Measurements from ENCODE around the gene SLC35A4.
"Not testable (repeated sequence)": the region's sequence is repeated elsewhere in the genome, so short reads cannot be mapped to it uniquely, and the experiment has no call there.

SLC35A4 gene

DNA sequence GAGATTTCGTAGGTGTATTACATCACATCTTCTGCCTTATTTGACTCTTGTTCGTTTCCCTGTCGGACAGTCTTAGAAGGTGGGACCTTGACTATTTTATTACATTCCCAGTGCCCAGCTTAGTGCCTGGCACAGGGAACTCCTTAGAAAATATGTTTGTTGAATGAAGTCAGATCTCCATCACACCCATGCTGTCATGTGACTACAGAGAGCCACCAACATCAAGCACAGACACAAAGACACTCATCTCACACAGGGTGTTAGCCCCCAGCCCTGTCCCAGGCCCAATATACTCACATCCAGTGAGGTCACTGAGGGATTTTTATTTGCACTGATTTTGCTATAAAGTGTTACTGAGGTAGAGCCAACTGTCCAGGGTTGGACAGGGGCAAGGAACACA, 6.7 kb upstream of the SLC35A4 start:
- in situ Hi-C loops (cut with HindIII; ENCODE audit: low sequenced_read_pairs) = no loop called here

DNA sequence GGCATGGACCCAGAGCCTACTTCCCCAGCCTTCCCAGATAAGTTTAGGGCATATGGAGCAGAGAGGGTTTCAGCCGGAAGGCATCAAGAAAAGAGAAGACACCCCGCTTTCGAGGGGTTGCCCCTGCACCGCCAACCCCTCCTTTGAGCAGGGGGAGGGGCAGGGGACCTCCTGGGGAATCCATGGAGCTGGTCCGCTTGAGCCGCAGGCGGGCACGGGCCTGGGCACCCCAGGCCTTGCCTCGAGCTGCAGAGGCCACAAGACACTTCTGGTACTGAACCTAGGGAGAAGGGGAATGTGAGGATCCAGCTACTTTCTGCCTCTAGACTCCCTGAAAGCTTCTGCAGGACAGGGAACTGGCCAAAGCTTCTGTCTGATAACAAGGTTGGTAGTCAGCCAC, 6.1 kb upstream of the SLC35A4 start:
- in situ Hi-C loops (cut with HindIII; ENCODE audit: low sequenced_read_pairs) = no loop called here

DNA sequence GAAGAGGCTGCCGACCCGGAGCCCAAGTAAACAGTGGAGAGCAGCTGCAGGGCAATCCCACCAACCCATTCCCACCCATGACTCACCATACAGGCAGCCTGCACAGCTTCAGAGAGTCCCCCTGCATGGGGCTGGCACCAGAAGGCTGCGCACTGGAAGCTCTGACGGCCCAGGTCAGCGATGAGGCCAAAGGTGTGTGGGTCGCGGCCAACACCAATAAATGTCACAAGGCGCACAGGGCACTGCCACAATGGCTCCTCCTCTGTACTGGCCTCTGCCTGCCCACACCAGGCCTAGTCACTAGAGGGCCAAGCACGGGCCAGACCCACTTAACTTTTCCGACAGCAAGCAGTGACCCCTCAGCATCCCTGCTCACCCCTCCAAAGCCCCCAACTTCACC, 4.4 kb upstream of the SLC35A4 start:
- in situ Hi-C loops (cut with HindIII; ENCODE audit: low sequenced_read_pairs) = no loop called here

DNA sequence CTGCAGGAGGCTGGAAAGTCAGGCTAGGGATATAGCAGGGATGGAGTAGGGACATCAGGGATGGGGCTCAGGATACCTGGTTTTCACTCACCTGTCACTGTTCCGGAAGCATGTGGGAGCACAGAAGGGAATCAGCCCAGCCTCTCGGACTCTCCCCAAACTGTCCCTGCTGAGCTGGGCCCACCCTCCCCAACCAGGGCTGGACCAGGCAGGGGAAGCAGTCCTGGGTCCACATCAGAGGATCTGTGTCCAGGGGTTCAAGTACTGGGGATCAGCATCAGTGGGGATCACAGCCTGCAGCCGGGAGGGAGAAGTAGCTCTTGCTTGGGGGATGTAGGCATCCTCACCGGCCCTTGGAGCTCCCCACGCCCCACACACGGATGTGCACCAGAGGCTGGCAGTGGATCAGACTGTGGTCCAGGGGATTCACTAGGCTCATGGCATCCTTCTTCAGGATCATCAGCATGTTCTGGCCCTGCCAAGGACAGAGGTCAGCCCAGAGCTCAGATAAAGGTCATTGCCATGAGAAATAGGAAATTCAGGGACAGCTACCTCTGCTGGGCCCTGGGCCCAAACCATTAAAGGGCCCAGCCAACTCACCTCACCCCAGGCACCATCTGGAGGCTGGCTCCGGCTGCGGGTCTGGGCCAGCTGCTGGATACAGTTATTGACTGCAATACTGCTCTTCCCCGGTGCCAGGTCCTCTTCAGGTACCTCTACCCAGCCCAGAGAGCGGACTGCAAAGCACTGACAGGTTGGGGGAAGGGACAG, 2.7 kb upstream of the SLC35A4 start:
- in situ Hi-C loops (cut with HindIII; ENCODE audit: low sequenced_read_pairs) = no loop called here

DNA sequence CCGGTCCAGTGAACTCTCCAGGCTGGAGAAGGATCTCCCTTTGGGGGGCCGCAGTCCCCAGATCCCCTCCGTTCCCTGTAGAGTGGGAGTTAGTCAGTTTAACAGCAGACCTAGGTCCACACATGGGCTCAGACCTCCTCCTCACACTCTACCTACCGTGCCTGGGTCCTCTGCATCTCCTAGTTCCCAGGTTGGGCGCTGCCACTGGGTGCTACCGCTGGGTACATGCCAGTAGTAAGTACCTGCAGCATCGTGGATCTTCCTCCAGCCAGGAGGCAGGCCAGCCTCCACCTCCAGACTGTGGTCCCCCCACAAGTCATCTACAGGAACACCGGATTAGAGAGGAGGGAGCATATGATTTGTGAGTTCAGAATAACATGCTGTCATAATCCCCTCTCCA, 1.0 kb upstream of the SLC35A4 start:
- in situ Hi-C loops (cut with HindIII; ENCODE audit: low sequenced_read_pairs) = no loop called here

DNA sequence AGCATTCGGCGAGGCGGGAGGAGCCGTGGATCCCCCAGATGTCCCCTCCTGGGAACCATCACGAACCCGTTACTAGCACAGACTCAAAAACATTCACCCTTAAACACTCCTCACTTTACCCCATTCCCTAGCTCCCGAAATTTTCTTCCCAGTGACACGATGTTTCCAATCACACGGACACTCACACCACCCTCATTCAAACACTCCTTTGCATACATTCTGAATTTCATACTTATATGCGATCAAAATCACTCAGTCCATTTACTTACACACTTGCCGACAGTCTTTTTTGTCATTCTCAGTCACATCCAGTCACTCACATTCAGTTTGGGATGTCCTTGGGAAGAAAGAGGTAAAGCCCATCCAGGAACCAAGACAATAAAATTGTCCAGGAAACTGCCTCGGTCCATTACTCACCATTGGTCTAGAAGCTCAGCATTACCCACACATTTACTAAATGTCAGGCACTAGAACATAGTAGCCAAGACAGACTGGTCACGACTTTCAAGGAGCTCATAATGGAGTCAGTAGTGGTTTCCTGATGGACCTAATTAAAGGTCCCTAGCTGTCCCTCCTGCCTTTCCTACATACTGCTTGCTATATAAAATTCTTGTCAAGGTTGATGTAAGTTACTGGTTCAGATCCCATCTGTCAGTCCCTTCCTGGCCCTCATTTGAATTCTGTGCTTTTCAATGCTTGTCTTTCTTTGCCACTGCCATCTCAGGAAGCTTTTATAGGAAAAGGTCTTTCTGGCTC, 574 bp downstream of the SLC35A4 start:
- in situ Hi-C loops (cut with HindIII; ENCODE audit: low sequenced_read_pairs) = no loop called here

DNA sequence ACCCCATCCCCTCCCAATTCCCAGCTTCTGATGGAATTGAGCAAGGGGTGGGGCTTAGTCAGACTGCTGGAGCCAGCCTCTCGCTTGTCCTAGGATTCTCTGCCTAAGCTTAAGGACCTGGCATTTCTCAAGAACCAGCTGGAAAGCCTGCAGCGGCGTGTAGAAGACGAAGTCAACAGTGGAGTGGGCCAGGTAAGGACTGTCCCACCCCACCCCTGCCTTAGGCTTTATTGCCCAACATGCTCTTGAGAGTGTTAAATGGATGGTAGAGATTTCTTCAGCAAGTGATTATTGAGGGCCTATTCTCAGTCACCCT, 1.1 kb downstream of the SLC35A4 start:
- in situ Hi-C loops (cut with HindIII; ENCODE audit: low sequenced_read_pairs) = no loop called here

DNA sequence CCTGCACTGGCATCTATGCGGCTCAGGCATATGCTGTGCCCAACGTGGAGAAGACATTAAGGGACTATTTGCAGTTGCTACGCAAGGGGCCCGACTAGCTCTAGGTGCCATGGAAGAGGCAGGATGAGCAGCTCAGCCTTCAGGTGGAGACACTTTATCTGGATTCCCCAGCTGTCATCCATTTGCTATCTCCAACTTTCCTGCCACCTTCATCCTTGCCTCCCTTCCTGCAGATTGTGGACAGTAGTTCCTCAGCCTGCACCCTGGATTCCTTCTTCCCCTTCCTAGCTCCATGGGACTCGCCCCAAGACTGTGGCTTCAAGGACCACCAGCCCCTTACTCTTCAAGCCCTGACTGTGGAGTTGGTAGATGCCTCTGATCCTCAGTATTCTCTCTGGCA, 2.0 kb downstream of the SLC35A4 start:
- in situ Hi-C loops (cut with HindIII; ENCODE audit: low sequenced_read_pairs) = no loop called here

DNA sequence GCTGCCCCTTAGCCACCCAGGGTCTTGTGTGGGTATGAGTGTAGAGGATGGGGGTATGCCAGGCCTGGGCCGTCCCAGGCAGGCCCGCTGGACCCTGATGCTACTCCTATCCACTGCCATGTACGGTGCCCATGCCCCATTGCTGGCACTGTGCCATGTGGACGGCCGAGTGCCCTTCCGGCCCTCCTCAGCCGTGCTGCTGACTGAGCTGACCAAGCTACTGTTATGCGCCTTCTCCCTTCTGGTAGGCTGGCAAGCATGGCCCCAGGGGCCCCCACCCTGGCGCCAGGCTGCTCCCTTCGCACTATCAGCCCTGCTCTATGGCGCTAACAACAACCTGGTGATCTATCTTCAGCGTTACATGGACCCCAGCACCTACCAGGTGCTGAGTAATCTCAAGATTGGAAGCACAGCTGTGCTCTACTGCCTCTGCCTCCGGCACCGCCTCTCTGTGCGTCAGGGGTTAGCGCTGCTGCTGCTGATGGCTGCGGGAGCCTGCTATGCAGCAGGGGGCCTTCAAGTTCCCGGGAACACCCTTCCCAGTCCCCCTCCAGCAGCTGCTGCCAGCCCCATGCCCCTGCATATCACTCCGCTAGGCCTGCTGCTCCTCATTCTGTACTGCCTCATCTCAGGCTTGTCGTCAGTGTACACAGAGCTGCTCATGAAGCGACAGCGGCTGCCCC, 2.6 kb downstream of the SLC35A4 start:
- in situ Hi-C loops (cut with HindIII; ENCODE audit: low sequenced_read_pairs) = no loop called here

DNA sequence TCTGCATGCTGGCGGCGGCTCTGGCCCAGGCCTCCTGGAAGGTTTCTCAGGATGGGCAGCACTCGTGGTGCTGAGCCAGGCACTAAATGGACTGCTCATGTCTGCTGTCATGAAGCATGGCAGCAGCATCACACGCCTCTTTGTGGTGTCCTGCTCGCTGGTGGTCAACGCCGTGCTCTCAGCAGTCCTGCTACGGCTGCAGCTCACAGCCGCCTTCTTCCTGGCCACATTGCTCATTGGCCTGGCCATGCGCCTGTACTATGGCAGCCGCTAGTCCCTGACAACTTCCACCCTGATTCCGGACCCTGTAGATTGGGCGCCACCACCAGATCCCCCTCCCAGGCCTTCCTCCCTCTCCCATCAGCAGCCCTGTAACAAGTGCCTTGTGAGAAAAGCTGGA, 3.2 kb downstream of the SLC35A4 start:
- in situ Hi-C loops (cut with HindIII; ENCODE audit: low sequenced_read_pairs) = no loop called here

DNA sequence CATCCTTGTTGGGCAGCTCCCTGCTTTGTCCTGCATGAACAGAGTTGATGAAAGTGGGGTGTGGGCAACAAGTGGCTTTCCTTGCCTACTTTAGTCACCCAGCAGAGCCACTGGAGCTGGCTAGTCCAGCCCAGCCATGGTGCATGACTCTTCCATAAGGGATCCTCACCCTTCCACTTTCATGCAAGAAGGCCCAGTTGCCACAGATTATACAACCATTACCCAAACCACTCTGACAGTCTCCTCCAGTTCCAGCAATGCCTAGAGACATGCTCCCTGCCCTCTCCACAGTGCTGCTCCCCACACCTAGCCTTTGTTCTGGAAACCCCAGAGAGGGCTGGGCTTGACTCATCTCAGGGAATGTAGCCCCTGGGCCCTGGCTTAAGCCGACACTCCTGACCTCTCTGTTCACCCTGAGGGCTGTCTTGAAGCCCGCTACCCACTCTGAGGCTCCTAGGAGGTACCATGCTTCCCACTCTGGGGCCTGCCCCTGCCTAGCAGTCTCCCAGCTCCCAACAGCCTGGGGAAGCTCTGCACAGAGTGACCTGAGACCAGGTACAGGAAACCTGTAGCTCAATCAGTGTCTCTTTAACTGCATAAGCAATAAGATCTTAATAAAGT, 3.9 kb downstream of the SLC35A4 start:
- in situ Hi-C loops (cut with HindIII; ENCODE audit: low sequenced_read_pairs) = no loop called here

DNA sequence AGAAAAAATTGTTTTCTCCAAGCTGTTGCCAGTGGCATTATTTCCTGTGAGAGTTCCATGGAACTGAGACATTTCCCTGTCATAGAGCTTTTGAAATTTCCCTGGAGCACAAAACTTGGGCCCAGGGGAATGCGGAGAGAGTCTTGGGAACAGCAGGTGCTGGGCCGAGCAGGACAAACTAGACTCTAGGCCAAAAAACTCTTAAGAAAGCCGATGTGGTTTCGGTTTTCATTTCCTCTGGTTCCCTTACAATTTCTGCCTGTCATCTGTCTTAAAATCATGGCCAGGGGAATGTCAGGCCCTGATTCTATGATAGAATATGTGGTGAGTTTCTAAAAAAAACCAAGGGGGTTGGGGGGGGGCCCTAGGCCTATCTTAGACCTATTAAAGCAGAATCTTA, 4.6 kb downstream of the SLC35A4 start:
- in situ Hi-C loops (cut with HindIII; ENCODE audit: low sequenced_read_pairs) = no loop called here

DNA sequence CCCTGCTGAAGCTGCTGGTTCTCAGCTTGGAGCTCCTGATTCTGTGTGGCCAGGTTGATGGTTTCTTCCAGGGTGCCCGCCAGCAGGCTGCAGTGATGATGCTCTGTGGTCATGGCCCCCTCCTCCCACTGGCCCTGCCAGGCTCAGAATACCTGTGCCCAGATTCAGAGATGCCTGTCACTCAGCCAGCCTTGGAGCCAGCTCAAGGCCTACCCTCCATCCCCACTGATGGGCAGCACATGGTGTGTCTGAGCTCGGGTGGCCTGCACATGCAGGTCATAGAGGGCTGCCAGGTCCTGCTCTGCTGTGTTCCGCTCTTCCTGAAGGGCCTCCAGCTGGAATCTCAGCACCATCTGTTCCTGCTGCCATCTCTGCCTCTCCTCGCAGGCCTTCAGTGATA, 5.4 kb downstream of the SLC35A4 start:
- in situ Hi-C loops (cut with HindIII; ENCODE audit: low sequenced_read_pairs) = no loop called here

DNA sequence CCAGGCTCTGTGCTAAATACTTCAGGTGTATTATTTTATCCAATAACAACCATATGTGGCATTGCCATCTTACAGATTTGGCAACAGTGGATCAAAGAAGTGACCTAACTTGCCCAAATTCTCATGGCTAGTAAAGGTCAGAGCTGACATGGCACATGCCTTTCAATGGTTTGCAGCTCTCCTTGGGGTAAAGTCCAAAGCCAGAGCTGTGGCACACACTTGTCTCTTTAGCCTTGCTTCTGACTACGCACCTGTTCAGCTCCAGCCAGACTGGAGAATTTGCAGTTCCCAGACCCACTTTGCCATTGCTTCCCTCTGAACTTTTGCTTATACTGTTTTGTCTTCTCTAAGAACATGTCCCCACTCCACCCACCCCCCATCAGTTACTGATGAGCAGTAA, 5.9 kb downstream of the SLC35A4 start:
- in situ Hi-C loops (cut with HindIII; ENCODE audit: low sequenced_read_pairs) = no loop called here

DNA sequence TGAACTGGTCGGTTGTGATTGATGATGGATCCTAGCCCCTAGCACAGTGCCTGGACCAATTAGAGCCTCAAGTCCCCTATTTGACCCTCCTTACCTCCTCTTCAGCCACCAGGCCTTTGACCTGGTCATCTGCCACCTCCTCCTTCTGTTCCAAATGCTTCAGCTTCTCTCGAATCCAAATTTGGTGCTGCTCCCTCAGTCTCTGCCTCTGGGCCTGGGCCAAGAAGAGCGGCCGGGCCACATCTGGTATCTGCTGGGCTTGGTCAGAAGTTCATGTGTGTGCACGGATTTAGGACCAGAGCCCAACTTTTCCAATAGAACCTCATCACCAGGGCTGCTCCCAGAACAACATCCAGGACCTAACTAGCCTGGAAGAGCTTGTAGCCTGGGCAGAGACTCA, 6.5 kb downstream of the SLC35A4 start:
- in situ Hi-C loops (cut with HindIII; ENCODE audit: low sequenced_read_pairs) = no loop called here

DNA sequence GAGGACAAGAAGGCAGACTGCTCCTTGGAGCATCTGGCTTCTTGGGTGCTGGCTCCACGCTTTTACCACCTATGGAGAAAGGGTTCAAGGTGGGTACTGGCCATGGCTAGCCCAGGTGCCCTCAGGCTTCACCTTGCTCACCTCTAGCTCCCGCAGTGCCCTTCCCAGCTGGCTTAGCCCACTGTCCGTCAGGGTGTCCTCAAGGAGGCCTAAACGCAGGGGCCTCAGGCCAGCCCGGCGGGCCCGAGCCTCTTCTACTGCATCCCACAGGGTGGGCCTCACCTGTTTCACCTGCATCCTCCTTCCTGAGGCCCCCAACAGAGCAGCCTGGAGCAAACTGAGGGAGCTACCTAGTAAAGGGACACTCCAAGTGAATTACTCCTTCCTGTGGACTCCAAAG, 9.1 kb downstream of the SLC35A4 start:
- in situ Hi-C loops (cut with HindIII; ENCODE audit: low sequenced_read_pairs) = no loop called here

DNA sequence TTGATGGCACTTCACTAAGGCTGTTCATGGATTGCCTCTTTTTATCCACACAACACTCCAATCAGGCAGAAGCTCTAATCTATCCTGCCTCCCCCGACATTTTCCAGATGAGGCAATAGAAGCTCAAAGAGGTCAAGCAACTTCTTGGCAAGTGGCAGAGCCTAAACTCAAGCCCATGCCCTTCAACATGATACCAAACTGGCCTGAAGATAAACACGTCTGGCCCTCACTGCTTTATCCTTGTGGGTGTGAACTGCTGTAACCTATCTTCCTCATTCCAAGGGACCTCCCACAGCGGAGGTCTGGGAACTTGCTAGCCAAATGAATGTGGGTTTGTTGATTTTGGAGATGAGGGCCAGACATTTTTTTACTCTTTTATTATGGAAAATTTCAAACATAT, 9.5 kb downstream of the SLC35A4 start:
- in situ Hi-C loops (cut with HindIII; ENCODE audit: low sequenced_read_pairs) = no loop called here

DNA sequence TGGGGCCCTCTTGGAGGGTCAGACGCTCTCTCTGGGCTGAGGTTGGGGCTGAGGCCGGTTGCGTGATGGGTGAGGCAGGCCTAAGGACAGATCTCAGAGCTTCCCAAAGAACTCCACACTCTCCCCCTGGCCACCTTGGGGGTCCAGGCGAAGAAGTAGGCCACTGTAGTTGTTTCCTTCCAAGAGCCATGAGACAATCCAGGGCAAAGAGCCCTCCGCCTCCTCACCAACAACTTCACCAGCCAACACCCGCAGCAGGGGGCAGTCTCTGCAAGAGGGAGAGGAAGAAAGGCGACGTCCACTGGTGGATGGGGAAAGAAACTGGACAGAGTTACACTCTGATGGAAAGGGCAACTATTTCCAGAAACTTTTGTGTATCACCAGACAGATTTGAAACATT, 10.7 kb downstream of the SLC35A4 start:
- in situ Hi-C loops (cut with HindIII; ENCODE audit: low sequenced_read_pairs) = no loop called here

DNA sequence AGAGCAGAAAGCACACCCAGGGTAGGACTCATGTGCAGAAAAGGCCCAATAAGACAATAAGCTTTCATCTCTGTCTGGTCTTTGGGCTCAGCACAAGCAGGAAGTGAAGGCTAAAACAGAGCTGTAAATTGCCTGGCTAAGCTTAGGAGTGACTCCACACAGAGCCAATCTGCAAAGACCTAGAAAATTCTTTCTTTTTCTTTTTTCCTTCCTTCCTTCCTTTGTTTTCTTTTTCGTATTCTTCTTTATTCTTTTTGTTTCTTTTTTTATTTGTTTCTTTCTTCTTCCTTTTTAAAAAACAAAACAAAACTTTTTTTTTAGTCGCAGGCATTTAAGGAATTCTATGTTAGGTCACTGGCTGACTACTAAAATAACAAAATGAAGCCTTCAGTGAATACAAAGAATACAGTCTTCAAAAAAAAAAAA, 12.2 kb downstream of the SLC35A4 start:
- in situ Hi-C loops (cut with HindIII; ENCODE audit: low sequenced_read_pairs) = no loop called here

DNA sequence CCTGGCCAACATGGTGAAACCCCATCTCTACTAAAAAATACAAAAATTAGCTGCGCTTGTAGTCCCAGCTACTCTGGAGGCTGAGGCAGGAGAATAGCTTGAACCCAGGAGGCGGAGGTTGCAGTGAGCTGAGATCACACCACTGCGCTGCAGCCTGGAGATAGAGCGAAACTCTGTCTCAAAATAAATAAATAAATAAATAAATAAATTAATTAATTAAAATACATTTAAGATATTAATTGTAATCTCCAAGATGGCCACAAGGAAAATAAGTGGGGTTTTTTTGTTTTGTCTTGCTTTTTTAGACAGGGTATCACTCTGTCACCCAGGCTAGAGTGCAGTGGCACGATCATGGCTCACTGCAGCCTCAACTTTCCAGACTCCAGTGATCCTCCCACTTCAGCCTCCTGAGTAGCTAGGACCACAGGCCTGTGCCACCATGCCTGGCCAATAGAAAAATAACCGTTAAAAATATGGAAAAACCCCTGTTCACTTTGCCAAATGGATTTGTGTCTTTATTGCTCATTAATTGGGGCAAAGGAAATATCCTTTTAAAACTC, 14.6 kb downstream of the SLC35A4 start:
- in situ Hi-C loops (cut with HindIII; ENCODE audit: low sequenced_read_pairs) = not testable (repeated sequence)

DNA sequence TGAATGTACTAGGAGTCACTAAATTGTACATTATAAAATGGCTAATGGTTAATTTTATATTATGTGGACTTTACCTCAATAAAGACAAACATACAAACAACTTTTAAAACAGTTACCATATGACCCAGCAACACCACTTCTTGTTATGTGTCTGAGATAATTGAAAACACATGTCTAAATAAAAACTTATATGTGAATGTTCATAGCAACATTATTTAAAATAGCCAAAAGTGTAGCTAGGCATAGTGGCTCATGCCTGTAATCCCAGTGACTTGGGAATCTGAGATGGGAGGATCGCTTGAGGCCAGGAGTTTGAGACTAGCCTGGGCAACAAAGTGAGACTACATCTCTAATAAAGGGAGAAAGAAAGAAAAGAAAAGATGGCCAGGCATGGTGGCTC, 22.9 kb downstream of the SLC35A4 start:
- in situ Hi-C loops (cut with HindIII; ENCODE audit: low sequenced_read_pairs) = no loop called here
